GM18868 (cell line): ENCODE results near the gene SNRK.

Source experiments
- ATAC-seq: cut with Tn5 transposase; IDR thresholded peaks from one replicate; pipeline ENCODE4 v1.9.1; 2021; ENCODE audit warnings: mild to moderate bottlenecking, moderate library complexity; ENCODE audit not compliant: unreplicated experiment

SNRK gene

DNA sequence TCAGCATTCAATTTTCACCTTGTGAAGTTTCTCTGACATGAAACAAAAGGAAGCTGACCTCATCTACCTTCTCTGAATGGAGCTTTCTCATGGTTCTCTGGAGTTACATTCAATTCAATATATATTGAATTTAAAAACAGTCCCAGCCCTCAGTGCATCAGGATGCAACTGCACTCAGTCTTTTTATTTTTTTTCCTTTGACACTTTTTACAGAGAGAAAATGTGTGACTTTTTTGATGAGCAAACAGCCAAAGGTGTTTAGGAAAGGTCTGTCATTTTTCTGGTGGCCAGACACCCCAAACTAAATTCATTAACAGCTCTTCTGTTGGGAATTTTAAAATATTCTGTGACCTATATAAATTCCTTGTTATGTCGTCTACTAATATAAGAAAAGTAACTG is 19.3 kb upstream of the SNRK start:
- no peak for ATAC-seq

GRCh38 chr3:43268636-43269035 is 17.7 kb upstream of the SNRK start:
- no peak for ATAC-seq

DNA sequence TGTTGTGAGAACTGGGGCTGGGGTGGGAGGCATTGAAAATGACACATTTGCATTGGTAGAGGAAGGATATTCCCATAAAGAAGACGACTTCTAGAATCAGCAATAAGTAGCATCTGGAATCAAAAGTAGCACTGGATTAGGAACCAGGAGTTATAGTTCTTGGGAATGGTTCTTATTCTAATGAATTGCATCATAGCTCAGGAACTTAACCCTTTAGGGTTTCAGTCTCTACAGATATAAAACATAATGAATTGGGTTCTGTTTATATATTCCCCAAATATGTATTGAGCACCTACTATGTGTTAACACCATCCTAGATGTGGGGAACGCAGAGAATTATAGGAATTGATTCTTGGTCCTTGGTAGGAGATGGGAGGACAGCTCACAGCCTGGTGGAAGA is 16.3 kb upstream of the SNRK start:
- no peak for ATAC-seq

GRCh38 chr3:43273416-43273815 is 12.9 kb upstream of the SNRK start:
- no peak for ATAC-seq

DNA sequence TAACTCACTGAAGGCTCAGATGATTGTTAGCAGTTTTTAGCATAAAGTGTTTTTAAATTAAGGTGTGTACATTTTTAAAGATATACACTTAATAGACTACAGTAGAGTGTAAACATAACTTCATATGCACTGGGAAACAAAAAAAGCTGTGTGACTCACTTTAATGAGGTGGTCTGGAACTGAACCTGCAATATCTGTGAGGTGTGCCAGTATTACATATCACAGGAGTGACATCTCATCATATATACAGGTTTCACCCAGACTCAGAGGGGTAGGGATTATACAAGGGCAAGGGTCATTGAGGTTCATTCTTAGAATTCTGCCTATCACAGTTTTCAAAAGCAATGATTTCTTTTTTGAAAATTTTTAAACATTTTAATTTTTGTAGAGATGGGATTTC is 7.3 kb upstream of the SNRK start:
- ATAC-seq = no peak

- ATAC-seq = no peak
Measured at GRCh38 chr3:43279532-43279931, 6.8 kb upstream of the SNRK start.

DNA sequence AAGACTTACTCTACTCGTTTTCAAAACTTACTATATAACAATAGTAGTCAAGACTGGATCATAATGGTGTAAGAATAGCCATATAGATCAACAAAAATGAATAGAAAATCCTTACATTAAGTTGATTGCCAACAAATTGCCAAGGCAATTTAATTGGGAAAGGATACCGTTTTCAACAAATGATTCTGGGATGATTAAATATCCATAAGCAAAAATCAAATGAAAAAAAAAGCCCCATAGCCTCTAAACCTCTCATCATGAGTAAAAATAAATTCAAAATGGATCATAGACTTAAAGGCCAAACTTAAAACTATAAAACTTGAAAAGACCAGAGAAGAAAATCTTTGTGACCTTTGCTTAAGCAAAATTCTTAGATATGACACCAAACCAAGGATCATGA is 5.3 kb upstream of the SNRK start:
- ATAC-seq = no peak

DNA sequence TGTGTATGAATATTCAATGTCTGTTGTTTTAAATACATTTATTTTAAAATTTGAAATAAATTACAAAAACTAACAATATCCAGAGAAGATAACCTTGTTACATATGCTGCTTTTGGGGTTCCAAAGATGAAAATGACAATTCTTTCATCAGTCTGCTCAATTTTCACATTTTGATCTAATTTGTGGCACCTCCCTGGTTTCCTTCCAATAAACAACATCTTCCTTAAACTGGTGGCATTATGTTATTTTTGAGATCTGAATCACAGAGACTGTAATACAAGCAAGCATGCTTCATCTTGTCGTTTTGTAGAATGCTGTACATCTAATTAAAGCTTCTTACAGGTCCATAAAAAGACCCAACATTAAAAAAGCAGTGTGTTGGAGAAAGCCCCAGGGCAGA is 2.2 kb upstream of the SNRK start:
- ATAC-seq = no peak

DNA sequence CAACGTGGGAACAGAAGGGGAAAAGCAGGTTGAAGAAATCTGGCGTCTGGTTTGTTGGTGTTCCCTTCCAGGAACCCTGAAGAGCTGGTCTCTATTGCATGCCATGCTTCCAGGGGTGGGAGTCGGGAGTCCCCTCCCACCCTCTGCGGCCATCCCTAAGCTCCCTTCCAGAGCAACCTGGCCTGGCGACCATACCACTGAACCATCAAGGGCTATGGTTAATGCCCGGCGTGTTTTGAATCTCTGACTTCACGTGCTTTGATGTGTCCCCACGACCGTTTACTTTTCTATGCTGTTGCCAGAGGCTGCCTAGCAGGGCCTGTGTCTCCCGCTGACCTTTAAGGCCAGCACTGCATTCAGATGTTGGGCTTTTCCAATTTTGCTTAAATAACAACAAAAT is 696 bp upstream of the SNRK start:
- ATAC-seq = no peak

GRCh38 chr3:43286841-43287499 is 630 bp downstream of the SNRK start:
- peak; percentile 34 for ATAC-seq

DNA sequence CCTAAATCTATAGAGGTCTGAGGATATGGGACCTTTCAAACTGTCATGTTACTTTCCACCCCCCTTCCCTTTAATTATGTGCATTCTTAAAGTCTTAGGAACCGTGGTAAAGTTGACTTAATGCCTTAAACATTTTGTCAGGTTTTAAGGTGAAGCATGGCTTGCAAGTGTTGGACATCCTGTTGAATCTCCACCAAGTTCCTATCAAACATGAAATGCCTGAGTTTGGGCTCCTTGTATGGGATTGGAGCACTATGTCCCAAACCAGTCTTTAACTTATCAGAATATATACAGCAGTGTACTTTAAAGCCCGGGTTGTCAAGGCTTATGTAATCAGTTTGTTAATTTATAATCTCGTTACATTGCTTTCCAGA is 1.1 kb downstream of the SNRK start:
- no peak for ATAC-seq

GRCh38 chr3:43288366-43288765 is 2.0 kb downstream of the SNRK start:
- peak; percentile 55 for ATAC-seq

DNA sequence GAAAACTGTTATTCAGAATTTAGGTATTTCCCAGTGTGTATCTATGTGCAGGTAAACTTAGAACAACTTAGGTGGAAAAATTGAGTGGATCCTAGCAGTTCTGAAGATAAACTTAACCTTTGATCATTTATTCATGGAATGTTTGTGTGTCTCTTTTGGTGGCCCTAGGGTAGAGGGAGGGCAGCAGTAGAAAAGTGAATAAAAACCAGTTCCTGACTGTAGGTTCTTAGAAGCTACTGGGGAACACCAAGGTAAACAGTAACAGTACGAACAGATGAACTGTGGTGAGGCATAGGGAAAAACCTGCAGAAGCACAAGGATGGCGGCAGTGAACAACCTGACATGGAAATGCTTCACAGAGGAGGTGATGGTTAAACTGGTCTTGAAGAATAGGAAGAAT is 2.5 kb downstream of the SNRK start:
- ATAC-seq = no peak

GRCh38 chr3:43289401-43289800 is 3.1 kb downstream of the SNRK start:
- ATAC-seq = no peak

- ATAC-seq = no peak
Measured at GRCh38 chr3:43289841-43290470, 3.6 kb downstream of the SNRK start.

- ATAC-seq = no peak
Measured at GRCh38 chr3:43290956-43291355, 4.6 kb downstream of the SNRK start.

- no peak for ATAC-seq
Measured at GRCh38 chr3:43291546-43291945, 5.2 kb downstream of the SNRK start.

DNA sequence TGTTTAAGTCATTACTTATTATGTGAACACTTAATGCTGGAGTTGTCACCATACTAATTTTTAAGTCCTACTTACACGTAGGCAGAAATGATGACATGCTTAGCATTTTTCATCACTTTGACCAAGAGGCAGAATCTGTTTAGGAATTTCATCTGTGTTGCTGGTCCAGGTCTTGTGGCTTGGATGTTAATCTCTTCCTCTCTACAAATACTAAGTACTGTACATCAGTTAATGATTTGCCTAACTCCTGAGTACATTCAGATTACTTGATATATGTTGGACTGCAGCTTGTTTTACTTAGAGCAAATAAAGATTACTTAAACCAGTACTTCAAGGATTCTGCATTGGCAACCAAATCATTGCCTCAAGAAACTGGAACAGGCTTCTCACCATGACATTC is 8.6 kb downstream of the SNRK start:
- no peak for ATAC-seq

- ATAC-seq = peak; percentile 93
Measured at GRCh38 chr3:43296565-43296964, 10.2 kb downstream of the SNRK start.

- ATAC-seq = no peak
Measured at GRCh38 chr3:43298292-43298691, 12.0 kb downstream of the SNRK start.

DNA sequence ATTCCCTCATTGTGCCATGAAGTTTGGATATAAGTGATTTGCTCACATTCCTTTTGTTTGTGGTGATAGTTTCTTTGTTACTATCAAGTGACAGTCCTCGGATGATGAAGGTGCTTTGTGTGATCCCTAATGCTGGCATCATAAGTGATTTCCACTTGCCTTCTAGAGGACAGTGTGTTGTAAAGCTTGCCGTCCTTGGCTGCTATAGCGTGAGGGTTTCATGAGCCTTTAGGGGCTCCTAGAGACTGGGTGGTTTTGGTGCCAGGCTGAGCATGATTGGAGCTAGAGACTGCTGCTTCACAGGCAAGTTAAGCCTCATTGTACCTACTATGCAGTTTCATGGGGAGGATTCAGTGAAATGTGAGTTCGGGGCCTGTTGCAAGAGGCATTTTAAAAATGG is 12.4 kb downstream of the SNRK start:
- no peak for ATAC-seq

GRCh38 chr3:43302116-43302880 is 16.0 kb downstream of the SNRK start:
- ATAC-seq = no peak
